ACC112 (cell line): ENCODE data around the gene EFL1.
A peak's percentile ranks its signal among the peaks of the same experiment; 100 is the strongest.
"Not testable (repeated sequence)": the region's sequence is repeated elsewhere in the genome, so short reads cannot be mapped to it uniquely, and the experiment has no call there.

ENCODE experiments used
- H2AFZ ChIP-seq: fragments of 200-600 bp; sonication (generic); one replicate; pipeline ENCODE4 v1.6.0; 2017; ENCODE audit warnings: antibody characterized with exemption, low read length; ENCODE audit not compliant: unreplicated experiment
- H3K27ac ChIP-seq: fragments of 200-600 bp; sonication (generic); 2 replicates; pipeline ENCODE4 v1.5.1; 2014; ENCODE audit warnings: low read depth, mild to moderate bottlenecking, antibody characterized with exemption, low read length, moderate library complexity
- H3K27me3 ChIP-seq: fragments of 200-600 bp; sonication (generic); 2 replicates; pipeline ENCODE4 v1.6.1; 2014; ENCODE audit warnings: mild to moderate bottlenecking, antibody characterized with exemption, low read length, moderate library complexity, mixed read lengths; ENCODE audit not compliant: insufficient read depth
- H3K36me3 ChIP-seq: fragments of 200-600 bp; sonication (generic); 2 replicates; pipeline ENCODE4 v1.6.1; 2016; ENCODE audit warnings: mild to moderate bottlenecking, antibody characterized with exemption, low read length, moderate library complexity, mixed read lengths; ENCODE audit not compliant: insufficient read depth
- H3K4me1 ChIP-seq: fragments of 200-600 bp; sonication (generic); one replicate; pipeline ENCODE4 v1.6.1; 2016; ENCODE audit warnings: low read length, mixed read lengths; ENCODE audit not compliant: insufficient read depth, unreplicated experiment, control insufficient read depth
- H3K4me3 ChIP-seq: fragments of 200-600 bp; sonication (generic); 2 replicates; pipeline ENCODE4 v1.5.1; 2014; ENCODE audit warnings: mild to moderate bottlenecking, low read depth, low read length
- H3K79me2 ChIP-seq: fragments of 200-600 bp; sonication (generic); one replicate; pipeline ENCODE4 v1.6.0; 2016; ENCODE audit warnings: low read length; ENCODE audit not compliant: control insufficient read depth, unreplicated experiment, insufficient read depth

EFL1 gene

GRCh38 chr15:82262422-82263026 is at the start of gene EFL1, which contains the start of gene SAXO2:
Gene EFL1 (minus strand): TSS chr15:82262734. CDS start chr15:82261778, 956 bp downstream.
Gene SAXO2 (plus strand): TSS chr15:82262818. CDS start chr15:82262880, 62 bp downstream.
- H2AFZ ChIP-seq, result peak within 1 kb of the TSS; percentile 86
- peak within 1 kb of the TSS; percentile 83 for H3K27ac ChIP-seq
- H3K79me2 ChIP-seq, result peaks cover 26% of the 10 kb centered on the region
- no peaks in the 10 kb centered on the region for H3K27me3 ChIP-seq
- H3K4me1 ChIP-seq, result peaks cover 13% of the 10 kb centered on the region
- peaks cover 11% of the 10 kb centered on the region; the same call in 1 of the 2 replicates for H3K36me3 ChIP-seq
- H3K4me3 ChIP-seq, result peak within 1 kb of the TSS; percentile 81

DNA sequence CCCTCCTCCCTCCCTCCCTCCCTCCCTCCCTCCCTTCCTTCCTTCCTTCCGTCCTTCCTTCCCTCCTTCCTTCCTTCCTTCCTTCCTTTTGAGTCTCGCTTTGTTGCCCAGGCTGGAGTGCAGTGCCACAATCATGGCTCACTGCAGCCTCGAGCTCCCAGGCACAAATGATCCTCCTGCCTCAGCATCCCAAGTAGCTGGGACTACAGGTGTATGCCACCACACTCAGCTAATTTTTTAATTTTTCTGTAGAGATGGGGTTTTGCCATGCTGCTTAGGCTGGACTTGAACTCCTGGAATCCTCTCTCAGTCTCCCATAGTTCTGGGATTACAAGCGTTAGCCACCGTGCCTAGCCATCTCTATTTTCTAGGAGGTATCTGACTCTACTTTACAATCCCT is 48.8 kb upstream of the EFL1 start:
- not testable (repeated sequence) for H3K27me3 ChIP-seq, H3K36me3 ChIP-seq, H3K4me1 ChIP-seq, H3K27ac ChIP-seq, H2AFZ ChIP-seq, H3K4me3 ChIP-seq, H3K79me2 ChIP-seq

GRCh38 chr15:82309802-82310201 is 47.3 kb upstream of the EFL1 start:
- H3K4me1 ChIP-seq, result no peaks in the 10 kb centered on the region
- H2AFZ ChIP-seq, result no peak overlapping the region
- H3K36me3 ChIP-seq, result no peaks in the 10 kb centered on the region
- H3K79me2 ChIP-seq, result no peaks in the 10 kb centered on the region
- no peak overlapping the region for H3K4me3 ChIP-seq
- no peaks in the 10 kb centered on the region for H3K27me3 ChIP-seq
- H3K27ac ChIP-seq, result no peak overlapping the region

GRCh38 chr15:82307714-82308081 is 45.2 kb upstream of the EFL1 start:
- Histone ChIP-seq H2AFZ (no peak overlapping the region), H3K36me3 (no peaks in the 10 kb centered on the region), H3K27ac (no peak overlapping the region), H3K79me2 (no peaks in the 10 kb centered on the region), H3K4me1 (no peaks in the 10 kb centered on the region), H3K27me3 (no peaks in the 10 kb centered on the region), H3K4me3 (no peak overlapping the region)

DNA sequence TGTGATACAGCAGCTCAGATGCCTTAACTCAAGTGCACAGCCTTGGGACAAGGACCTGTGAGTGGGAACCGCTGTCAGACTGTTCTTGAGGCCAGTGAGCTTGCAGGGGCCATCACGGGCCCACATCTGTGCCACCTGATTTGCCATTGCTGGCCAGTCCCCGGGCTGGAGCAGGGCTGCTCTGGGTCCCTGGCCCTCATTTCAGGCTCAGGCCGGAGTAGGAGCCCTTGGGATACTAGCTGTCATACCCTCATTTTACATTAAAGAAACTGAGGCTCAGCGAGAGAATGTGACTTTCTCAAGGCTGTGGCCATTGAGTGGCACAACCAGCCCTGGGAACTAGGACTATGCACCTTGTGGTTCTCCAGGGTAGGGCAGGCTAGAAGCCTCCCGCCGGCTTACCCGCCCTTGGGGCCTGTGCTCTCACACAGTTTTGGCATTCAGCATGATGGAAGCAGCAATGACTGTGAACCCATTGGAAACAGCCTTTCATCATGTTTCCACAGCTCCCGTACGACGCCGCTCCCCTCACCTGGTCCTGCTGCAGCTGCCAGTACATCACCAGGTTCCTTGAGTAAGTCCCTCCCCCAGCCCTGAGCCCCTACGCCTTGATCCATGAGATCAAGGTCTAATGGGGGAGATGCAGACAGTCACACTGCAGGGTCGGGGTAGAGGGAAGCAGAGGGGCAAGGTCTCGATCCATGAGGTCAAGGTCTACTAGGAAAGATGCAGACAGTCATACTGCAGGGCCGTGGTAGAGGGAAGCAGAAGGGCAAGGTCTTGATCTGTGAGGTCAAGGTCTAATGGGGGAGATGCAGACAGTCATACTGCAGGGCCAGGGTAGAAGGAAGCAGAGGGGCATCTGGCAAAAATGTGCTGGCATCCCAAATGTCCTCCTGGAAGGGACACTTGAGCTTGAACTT is 44.5 kb upstream of the EFL1 start:
- Histone ChIP-seq H3K36me3 (no peaks in the 10 kb centered on the region), H3K4me3 (no peak overlapping the region), H3K4me1 (no peaks in the 10 kb centered on the region), H3K27ac (no peak overlapping the region), H3K27me3 (no peaks in the 10 kb centered on the region), H3K79me2 (no peaks in the 10 kb centered on the region), H2AFZ (no peak overlapping the region)

DNA sequence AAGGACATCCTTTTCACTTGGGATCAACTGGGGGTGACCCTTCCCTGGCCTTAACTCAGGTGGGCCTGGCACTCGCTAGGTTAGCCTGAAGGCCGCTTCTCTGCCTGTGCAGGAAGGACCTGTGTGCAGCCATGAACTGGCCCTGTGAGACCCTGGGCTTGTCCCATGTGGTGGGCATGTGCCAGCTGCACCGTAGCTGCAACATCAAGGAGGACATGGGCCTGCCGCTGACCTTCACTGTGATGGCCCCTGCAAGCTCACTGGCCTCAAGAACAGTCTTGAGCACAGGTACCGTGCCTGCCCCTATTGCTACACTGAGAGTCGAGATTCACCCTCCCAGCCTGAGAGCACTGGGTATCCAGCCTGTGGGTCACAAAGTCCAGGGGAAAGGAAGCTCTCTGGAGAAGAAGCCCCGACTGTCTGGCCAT is 43.1 kb upstream of the EFL1 start:
- H3K27me3 ChIP-seq, result no peaks in the 10 kb centered on the region
- no peak overlapping the region for H3K27ac ChIP-seq
- no peak overlapping the region for H2AFZ ChIP-seq
- no peaks in the 10 kb centered on the region for H3K79me2 ChIP-seq
- no peaks in the 10 kb centered on the region for H3K36me3 ChIP-seq
- H3K4me3 ChIP-seq, result no peak overlapping the region
- peaks cover 1% of the 10 kb centered on the region for H3K4me1 ChIP-seq

DNA sequence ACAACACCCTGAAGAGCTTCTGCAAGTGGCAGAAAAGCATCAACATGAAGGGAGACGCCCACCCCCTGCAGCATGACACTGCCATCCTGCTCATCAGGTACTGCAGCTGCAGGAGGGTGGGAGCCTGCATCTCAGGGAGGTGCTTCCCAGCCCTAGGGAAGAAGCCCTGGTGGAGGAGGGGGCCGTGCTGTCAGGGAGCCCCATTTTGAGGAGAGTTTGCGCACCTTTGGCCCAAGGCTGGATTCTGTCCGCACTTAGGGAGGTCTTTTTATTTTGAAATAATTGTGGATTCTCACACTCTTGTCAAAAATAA is 42.2 kb upstream of the EFL1 start:
- Histone ChIP-seq H3K27me3 (no peaks in the 10 kb centered on the region), H3K27ac (no peak overlapping the region), H3K36me3 (no peaks in the 10 kb centered on the region), H3K4me3 (no peak overlapping the region), H3K4me1 (peaks cover 7% of the 10 kb centered on the region), H3K79me2 (no peaks in the 10 kb centered on the region), H2AFZ (no peak overlapping the region)

DNA sequence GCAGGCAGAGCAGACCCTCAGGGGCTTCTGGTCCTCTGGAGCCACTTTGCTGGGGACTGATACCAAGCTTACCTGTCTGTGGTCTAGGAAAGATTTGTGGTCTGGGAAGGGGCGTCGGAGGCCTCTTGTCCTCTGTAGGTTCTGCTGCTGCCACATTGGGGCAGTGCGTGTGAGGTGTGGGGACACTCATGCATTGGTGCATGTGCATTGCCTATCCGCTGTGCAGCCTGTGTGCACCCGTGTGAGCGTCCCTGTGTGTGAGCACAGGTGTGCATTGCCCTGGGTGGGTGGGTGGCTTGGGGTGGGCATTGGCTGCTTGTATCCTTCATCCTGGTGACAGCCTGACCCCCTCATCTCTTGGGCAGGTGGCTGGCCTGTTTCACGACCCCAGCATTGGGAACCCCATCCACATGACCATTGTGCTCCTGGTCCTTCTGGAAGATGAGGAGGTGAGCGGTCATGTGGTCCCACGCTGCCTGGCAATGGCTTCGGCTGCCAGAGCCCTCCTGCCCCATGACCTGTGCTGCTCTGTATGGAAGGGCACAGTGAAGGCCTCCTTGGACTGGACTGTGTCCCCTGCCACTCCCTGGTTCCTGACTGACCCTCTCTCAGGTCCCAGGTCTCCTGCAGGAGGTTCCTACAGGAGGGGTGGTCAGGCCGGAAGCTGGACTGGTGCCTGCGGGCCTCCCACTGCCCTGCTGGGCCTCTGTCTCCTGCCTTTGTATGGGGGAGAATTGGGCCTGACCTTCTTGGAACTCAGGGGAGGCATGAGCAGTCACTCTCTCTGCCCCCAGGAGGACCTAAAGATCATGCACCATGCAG is 41.6 kb upstream of the EFL1 start:
- H3K4me1 ChIP-seq, result peaks cover 7% of the 10 kb centered on the region

DNA sequence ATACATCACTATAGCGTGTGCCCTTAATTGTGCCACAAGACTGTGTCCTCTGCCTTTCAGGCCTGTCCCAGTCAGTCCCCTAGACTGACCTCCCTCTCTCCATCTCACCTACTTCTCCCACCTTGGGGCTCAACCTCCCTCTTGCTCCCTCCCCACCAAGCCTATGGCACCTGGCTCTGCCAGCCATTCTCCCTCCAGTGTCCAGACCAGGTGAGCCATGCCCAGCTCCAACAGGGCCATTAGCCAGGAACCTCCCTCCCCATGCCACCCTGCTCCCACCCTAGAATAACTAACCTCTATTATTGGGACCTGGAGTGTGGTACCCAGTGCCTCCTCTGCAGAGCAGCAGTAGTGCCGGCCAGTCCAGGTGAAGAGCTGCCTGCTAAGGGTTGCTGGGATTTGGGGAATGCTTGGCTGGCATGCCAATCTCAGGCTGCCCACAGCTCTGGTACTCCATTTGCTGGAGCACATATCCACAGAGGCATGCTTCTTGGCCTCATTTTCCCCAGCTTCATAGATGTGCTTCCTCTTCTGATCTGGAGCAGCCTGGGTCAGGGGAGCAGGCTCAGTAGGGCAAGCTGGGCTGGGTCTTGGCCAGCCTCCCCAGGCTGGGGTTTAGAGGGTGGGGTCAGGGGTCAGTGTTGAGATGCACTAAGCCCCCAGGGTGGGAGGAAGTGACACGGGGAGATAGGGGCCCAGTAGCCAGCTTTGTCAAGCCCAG is 38.9 kb upstream of the EFL1 start:
- H3K27ac ChIP-seq, result no peak overlapping the region
- H3K4me3 ChIP-seq, result no peak overlapping the region
- no peaks in the 10 kb centered on the region for H3K79me2 ChIP-seq
- H3K4me1 ChIP-seq, result peaks cover 7% of the 10 kb centered on the region
- no peaks in the 10 kb centered on the region for H3K27me3 ChIP-seq
- no peak overlapping the region for H2AFZ ChIP-seq
- H3K36me3 ChIP-seq, result no peaks in the 10 kb centered on the region

More for the DNA sequence above, 41.6 kb upstream of the EFL1 start:
- H3K36me3 ChIP-seq, result no peaks in the 10 kb centered on the region
- H3K4me3 ChIP-seq, result no peak overlapping the region
- H3K27ac ChIP-seq, result no peak overlapping the region
- H2AFZ ChIP-seq, result no peak overlapping the region
- H3K79me2 ChIP-seq, result no peaks in the 10 kb centered on the region
- no peaks in the 10 kb centered on the region for H3K27me3 ChIP-seq

GRCh38 chr15:82300883-82301282 is 38.3 kb upstream of the EFL1 start:
- no peak overlapping the region for H2AFZ ChIP-seq
- no peaks in the 10 kb centered on the region for H3K36me3 ChIP-seq
- H3K4me3 ChIP-seq, result no peak overlapping the region
- no peak overlapping the region for H3K27ac ChIP-seq
- peaks cover 7% of the 10 kb centered on the region for H3K4me1 ChIP-seq
- H3K79me2 ChIP-seq, result no peaks in the 10 kb centered on the region
- H3K27me3 ChIP-seq, result no peaks in the 10 kb centered on the region
